ENCODE results near the gene UBR1.

Gene UBR1

DNA sequence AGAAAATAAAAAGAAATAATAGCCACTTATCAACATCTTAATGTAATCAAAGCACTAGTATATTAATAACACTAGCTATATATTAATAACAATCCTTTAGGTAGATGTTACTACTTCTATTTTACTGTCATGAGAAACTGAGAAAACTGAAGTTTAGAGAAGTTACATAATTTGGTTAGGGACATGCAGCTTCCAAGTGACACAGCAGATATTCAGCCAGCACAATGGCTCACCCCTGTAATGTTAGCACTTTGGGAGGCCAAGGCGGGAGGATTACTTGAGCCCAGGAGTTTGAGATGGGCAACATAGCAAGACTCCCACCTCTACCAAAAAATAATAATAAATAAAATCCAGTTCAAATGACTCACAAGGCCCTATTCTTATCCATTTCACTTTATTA is 1.9 kb upstream of the UBR1 start:
- DNase-seq (ENCODE audit: low read depth in 1 of 2, low spot score in 1 of 2), result no peak

DNA sequence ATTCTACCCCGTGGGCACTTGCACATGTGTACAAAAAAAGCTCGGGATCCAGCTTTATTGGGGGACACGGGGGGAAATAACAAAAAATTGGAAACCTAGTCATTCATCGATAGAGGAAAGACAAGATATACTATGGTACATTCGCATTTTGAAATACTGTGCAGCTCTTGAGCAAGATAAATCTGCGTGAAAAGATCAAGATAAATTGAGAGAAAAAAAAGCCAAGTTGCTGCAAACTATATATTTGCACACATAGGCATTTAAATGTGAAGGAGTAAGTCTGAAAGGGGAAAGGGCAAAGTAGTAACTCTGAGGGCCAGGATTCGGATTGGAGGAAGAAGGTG is 620 bp upstream of the UBR1 start:
- DNase-seq (ENCODE audit: low read depth in 1 of 2, low spot score in 1 of 2), result no peak

DNA sequence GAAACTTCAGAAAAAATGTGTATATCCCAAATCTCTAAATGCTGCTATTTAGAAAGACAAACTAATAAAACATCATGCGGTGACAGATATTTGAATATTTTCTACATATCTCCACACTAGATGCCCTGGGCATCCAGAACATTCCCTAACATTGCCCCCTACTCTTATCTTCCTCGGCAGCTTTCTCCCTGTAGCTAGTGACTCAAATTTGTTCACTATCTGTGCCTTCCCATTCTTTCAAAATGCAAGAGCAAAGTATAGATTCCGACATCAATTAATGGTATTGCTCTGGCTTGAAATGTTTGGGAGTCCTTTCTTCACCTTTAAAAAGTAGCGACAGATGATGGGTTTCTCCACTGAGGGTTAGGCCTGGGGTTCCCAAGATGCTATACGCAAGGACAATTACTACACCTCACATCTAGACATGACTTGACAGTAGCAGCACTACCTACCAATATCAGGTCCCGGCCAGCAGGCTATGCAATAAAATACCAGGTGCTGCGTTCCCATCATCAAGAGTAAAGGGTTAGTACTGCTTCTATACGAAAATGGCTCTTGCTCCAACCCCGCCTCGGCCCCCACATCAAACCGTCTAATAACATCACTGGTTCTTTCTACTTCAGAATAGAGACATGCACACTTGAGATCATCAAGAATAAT is 631 bp downstream of the UBR1 start:
- DNase-seq (ENCODE audit: low read depth in 1 of 2, low spot score in 1 of 2), result peak in 1 of 2 donors; percentile 6

DNA sequence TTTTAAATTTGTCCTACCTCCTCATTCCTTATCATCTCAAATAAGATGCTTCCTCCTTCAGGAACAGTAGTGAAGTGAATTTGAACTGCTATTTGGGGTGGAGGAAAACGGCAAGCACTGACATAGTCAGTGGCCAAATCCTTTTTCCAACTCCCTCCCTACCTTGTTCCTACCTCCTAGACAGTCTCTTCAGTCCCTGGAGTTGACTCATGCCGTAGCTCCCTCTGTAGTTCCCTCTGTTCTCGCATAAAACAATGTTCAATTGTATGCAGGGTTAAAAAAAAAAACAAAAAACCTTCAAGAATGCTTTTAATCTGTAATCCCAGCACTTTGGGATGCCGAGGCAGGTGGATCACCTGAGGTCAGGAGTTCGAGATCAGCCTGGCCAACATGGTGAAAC is 1.4 kb downstream of the UBR1 start:
- DNase-seq (ENCODE audit: low read depth in 1 of 2, low spot score in 1 of 2), result no peak

DNA sequence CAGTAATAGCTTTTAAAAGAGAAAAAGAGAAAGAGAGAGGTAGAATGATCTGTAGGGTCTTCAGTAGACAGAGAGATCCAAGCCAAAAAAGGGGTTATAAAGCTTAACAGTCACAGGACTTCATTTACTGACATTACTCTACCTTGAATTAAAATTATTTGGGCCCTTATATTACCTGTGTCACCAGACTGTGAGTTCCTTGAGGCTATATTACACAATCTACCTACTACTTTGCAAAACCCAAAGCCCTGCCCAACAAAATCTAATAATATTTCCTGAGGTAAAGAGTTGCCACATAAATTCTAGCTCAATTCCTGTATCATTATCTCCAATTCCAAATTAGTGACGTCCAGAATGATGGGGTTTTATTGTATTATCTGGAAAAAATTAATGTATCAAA is 1.9 kb downstream of the UBR1 start:
- DNase-seq (ENCODE audit: low read depth in 1 of 2, low spot score in 1 of 2), result no peak

DNA sequence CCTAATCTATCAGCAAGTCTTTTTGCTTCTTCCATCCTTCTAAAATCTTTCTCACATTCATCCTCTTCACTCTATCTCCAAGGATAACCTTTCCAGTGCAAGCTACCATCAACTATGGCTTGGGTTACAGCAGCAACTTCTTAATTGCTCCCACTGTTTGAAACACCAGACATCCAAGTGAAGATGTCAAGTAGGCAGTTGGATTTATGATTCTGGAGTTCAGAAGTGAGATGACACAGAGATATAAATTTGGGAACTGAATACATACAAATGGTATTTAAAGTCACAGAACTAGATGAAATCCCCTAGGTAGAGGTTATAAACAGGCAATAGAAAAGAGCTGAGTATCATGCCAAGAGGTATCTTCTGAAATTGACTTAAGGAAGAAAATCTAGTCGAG is 3.7 kb downstream of the UBR1 start:
- no peak for DNase-seq (ENCODE audit: low read depth in 1 of 2, low spot score in 1 of 2)

DNA sequence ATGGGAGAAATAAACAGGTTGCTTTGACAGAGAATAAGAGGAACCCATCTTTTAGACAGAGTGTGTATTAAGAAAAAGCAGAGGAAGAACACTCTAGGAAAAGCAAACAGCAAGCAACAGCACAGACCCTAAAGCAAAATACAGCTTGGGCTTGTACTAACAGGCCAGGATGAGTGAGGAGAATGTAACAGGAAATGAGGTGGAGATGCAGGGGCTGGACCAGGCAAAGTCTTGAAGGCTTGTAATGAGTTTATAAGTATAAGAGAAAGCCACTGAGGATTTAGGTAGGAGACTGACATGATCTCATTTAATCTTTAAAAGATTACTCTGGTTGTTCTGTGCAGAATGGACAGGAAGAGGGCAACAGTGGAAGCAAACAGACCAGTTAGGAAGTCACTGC is 4.9 kb downstream of the UBR1 start:
- no peak for DNase-seq (ENCODE audit: low read depth in 1 of 2, low spot score in 1 of 2)

DNA sequence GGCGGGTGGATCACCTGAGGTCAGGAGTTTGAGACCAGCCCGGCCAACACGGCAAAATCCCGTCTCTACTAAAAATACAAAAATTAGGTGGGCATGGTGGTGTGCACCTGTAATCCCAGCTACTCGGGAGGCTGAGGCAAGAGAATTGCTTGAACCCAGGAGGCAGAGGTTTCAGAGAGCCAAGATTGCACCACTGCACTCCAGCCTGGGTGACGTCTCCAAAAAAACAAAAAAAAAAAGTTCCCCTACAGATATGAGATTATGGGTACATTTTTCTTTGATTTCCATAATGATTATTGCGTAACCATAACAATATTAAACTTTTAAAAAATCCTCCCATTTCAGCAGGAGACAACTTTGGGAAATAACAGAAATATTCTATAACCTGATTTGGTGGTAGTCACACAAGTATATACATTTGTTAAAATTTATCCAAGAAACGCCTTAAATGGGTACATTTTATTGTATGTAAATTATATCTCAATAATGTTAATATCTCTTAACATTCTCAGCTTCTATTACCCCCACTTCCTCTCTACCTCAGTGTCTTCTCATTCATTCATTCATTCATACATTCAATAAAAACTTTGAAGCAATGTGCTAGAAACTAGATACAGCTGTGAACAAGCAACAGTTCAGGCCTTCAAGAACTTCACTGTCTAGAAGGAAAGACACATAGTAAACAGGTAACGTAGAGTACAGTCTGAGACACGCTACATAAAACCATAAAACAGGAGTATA is 6.6 kb downstream of the UBR1 start:
- no peak for DNase-seq (ENCODE audit: low read depth in 1 of 2, low spot score in 1 of 2)

DNA sequence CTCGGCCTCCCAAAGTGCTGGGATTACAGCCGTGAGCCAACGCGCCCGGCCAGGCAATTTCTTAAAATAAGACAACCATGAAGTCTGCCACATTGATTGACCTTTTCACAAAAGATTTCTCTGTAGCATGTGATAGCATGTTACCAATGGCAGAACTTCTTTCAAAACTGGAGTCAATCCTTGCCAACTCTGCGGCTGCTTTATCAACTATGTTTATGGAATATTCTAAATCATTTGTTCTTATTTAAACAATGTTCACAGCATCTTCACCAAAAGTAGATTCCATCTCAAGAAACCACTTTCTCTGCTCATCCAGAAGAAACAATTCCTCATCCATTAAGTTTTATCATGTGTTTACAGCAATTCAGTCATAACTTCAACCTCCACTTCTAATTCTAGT is 9.4 kb downstream of the UBR1 start:
- no peak for DNase-seq (ENCODE audit: low read depth in 1 of 2, low spot score in 1 of 2)

DNA sequence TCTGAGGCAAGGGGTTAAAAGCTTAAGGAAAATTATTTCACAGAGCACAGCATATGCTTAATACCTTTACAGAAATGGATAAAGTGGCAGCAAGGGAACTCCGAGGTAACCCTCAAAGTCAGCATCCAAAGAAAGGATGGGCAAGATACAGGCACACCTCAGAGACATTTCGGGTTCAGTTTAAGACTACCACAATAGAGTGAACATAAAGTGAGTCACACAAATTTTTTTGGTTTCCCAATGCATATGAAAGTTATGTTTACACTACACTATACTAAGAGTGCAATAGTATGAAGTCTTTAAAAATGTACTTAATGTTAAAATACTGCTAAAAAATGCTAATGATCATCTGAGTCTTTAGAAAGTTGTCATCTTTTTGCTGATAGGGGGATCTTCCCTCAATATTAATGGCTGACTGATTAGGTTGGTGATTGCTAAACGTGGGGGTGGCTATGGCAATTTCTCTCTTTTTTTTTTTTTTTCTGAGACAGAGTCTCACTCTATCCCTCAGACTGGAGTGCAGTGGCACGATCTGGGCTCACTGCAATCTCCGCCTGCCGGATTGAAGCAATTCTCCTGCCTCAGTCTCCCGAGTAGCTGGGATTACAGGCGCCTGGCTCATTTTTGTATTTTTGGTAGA is 10.0 kb downstream of the UBR1 start:
- DNase-seq (ENCODE audit: low read depth in 1 of 2, low spot score in 1 of 2), result no peak

DNA sequence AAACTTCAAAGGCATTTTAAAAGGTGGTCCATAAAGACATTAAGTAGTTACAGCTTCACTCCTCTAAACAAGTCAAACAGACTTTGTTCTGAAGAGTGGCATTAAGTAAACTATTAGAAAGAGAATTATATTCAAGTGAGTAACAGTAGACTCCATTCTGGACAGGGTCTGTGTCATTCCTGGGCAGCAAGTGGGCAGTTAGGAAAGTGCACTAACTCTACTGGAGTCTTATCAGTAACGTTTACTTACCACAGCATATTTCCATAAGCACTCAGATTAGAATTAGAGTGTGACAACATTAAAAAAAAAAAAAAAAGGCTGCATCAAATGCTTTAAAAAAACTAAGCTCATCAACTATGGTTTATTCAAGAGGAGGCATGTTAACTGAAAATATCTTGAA is 10.6 kb downstream of the UBR1 start:
- DNase-seq (ENCODE audit: low read depth in 1 of 2, low spot score in 1 of 2), result no peak

DNA sequence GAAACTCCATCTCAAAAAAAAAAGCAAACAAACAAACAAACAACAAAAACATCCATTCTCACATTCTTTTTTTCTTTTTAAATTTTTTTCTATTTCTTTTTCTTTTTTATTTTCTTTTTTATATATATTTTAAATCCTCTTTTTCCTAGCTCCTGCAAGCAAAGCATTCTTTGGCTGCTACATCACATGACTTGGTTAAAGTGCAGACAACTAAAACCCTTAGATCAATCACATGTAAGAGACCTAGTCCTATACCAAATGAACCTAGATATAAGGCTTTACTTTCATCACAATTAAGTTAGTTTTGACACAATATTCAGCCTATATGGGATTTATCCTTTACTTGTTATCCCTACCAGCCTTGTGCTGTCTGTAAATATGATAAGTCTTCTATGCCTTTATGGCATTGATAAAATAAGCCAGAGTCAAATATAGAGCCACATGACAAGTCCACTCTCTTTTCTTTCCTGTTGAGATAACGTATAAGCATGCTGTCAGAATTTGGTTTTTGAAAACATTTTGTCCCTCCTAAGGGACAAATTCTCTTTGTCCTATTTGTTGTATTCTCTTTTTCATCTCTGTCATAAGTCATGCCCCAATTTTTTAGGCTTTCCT is 11.3 kb downstream of the UBR1 start:
- DNase-seq (ENCODE audit: low read depth in 1 of 2, low spot score in 1 of 2), result no peak

DNA sequence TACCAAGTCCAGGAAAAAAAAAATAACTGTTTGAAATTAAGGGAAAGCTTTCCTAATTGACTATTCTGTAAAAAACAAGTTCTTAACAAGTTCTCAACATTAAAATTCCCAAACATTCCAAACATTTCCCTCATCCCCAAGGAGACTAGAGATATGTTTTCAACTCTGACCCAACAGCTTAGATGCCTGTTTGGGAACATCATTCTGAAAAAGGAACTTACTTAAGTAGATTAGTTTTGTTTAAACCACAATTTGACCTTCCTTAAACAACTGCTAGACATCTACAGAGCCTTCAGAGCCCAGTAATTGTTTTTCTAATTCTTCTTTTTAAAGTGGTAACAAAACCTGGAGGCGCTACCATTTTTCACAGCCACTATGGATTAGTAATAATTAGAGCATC is 12.8 kb downstream of the UBR1 start:
- no peak for DNase-seq (ENCODE audit: low read depth in 1 of 2, low spot score in 1 of 2)

DNA sequence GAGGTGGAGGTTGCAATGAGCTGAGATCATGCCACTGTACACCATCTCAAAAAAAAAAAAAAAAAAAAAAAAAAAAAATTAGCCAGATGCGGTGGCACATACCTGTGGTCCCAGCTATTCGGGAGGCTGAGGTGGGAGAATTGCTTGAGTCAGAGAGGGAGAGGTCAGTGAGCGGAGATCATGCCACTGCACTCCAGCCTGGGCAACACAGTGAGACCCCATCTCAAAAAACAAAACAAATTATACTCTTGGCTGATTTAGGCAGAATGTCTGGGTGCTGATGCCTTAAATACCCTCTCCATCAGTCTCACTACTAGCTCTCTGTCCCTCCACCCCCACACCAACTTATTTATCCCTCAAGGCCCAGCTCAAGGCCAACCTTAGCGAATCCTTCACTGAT is 14.0 kb downstream of the UBR1 start:
- no peak for DNase-seq (ENCODE audit: low read depth in 1 of 2, low spot score in 1 of 2)

DNA sequence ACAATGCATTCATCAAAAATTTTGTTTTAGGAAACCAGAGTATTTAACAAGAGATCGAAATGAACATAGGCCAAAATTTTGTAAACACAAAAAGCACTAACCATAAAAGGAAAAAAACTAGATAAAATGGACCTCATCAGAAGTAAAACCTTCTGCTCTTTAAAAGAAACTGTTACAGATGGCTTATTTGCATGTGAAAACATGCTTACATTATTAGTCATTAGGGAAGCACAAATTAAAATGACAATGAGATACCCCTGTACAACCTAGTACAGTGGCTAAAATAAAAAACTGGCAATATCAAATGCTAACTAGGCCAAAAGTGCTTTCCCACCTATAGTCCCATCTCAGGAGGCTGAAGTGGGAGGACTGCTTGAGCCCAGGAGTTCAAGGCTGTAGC is 19.3 kb downstream of the UBR1 start:
- DNase-seq (ENCODE audit: low read depth in 1 of 2, low spot score in 1 of 2), result no peak

DNA sequence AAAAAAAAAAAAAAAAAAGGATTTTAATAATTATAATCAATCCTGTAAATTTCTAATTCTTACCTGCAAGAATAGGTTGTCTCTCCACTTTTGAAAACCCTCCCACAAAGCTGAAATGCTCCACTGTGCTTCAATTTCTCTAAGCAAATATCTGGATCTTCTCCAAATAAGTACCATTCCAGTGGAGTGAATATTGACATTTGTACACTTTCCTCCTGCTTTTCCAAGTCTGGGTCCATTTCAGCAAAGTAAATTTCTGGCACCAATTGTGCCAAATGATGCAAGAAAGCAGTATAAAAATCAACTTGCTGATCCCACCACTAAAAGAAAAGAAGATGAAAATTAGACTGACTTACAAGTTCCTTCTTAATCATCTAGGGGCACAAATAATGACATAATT is 19.9 kb downstream of the UBR1 start:
- DNase-seq (ENCODE audit: low read depth in 1 of 2, low spot score in 1 of 2), result no peak

DNA sequence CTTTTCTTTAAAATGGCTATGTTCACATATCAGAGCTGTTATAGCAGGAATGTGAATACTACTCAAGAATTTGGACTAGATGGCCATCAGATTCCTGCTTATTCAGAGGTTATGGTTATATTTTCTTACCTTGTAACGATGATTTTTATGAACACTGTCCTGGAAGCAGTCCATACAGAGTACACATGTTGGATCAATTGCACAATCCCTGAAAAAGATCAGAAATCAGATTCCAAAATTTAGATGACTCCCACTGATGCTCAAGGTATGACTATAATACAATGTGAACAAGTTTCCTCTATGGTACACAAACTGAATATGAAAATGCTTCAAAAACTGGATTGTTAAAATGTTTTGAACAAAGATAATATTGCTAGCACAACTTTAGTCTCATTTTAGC is 23.3 kb downstream of the UBR1 start:
- DNase-seq (ENCODE audit: low read depth in 1 of 2, low spot score in 1 of 2), result no peak

DNA sequence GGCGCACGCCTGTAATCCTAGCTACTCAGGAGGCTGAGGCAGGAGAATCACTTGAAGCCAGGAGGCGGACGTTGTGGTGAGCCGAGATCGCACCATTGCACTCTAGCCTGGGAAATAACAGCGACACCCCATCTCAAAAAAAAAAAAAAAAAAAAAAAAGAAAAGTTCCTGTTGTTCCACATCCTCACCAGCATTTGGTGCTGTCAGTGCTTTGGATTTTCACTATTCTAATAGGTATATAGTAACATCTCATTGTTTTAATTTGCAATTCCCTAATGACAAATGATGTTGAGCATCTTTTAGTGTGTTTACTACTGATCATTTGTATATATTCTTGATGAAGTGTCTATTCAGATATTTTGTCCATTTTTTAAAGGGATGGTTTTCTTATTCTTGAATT is 24.6 kb downstream of the UBR1 start:
- no peak for DNase-seq (ENCODE audit: low read depth in 1 of 2, low spot score in 1 of 2)

DNA sequence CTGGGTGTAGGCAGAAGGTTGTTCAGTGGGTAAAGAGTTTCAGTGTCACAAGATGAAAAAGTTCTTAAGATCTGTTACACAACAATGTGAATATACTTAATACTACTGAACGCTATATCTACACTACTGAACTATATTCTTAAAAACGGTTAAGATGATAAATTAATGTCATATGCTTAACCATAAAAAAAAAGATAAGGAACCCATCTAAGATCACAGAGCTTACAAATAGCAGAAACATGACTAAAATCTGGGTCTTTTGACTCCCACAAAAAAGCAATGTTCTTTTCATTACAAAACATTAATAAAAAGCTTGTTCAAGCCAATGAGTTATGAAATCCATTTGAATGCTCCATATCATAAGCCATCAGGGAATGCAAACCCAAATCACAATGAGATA is 34.4 kb downstream of the UBR1 start:
- DNase-seq (ENCODE audit: low read depth in 1 of 2, low spot score in 1 of 2), result no peak

DNA sequence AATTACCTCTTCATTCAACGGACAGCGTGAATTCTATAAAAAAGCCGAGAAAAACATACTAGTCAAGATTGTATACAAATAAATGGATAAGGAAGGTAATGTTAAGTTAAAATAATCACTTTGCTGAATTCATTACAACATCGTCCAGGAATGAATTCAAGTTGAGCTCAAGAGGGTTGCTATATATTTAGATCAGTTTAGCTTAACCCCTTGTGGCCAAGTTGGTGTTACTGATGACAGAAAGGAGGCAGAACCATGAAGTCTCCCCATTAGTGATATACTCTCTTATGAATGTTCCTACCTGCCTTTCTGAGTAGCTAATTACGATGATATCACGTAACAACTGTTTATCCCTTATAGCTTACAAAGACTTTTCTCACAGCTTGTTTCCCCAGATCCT is 34.9 kb downstream of the UBR1 start:
- no peak for DNase-seq (ENCODE audit: low read depth in 1 of 2, low spot score in 1 of 2)

DNA sequence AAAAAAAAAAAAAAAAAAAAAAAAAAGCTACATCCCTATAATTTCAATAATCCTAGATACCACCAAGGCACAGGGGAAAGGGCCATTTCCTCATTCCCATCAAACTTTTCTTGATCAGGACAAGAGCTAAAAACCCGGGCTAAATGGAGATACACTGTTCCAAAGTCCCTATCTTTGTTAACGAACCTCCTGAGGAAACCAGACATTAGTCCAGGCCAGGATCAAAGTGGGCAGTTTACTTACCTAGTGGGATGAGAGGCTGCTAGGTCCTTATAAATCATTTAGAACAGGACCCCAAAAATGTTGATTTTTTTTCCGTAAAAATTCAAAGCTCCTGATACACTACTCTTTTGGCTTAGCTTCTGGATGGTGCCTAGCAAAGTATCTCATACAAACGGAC is 35.6 kb downstream of the UBR1 start:
- no peak for DNase-seq (ENCODE audit: low read depth in 1 of 2, low spot score in 1 of 2)

DNA sequence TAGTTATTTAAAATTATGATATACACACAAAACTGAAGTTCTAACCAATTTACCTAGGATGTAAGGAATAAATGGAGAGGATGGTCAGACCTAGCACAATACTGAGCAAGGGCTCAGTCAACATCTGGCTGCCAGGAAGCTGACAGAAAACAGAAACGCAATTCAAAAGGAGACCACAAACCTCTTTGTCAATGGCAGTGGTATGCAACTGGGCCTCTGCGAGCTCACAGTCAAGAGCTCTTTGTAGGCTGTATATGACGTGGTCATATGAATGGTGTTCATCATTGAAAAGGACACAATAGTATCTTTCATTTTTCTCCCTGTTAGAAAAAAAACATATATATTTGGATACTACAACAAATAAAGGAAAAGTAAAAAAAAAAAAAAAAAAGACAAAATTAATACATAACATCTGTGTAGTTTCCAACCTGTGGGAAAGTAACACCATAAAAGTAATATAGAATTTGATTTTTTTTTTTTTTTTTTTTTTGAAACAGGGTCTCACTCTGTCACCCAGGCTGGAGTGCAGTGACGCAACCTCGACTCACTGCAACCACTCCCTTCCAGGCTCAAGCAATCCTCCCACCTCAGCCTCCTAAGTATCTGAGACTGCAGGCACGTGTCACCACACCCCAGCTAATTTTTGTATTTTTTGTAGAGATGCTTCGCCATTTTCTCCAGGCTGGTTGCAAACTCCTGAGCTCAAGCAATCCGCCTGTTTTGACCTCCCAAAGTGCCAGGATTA is 37.9 kb downstream of the UBR1 start:
- no peak for DNase-seq (ENCODE audit: low read depth in 1 of 2, low spot score in 1 of 2)
